NB4 (cell line): ENCODE measurements around the gene MRPS34.

ENCODE experiments used
- POLR2A ChIP-seq: IDR thresholded peaks from 2 replicates; pipeline ENCODE4 v1.6.1; 2011; ENCODE audit warnings: mild to moderate bottlenecking; ENCODE audit not compliant: insufficient read length; ENCODE audit errors: extremely low read depth
- TF ChIP-seq, protein P1 (sequence below): IDR thresholded peaks from one replicate; pipeline ENCODE4 v1.5.1; 2012; ENCODE audit warnings: low read depth, low read length

DNA sequence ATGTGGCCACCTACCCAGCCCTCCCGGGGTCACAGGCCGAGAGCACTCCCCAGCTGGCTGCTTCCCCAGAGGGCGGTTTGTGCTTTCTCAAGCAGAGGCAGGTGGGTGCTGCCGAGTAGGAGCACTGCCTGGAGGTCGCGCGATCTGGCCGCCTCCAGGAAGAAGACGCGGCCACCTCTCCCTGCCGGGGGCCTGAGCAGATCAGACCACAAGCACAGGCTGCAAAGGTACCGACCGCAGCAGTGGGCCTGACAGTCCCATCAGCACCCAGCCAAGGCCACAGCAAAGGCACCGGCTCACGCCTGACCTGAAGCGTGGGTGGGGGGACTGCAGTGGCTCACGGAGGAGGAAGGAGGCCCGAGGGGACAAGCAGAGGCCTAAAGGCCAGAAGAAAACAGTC is 35.8 kb upstream of the MRPS34 start:
- TF ChIP-seq, protein P1, sequence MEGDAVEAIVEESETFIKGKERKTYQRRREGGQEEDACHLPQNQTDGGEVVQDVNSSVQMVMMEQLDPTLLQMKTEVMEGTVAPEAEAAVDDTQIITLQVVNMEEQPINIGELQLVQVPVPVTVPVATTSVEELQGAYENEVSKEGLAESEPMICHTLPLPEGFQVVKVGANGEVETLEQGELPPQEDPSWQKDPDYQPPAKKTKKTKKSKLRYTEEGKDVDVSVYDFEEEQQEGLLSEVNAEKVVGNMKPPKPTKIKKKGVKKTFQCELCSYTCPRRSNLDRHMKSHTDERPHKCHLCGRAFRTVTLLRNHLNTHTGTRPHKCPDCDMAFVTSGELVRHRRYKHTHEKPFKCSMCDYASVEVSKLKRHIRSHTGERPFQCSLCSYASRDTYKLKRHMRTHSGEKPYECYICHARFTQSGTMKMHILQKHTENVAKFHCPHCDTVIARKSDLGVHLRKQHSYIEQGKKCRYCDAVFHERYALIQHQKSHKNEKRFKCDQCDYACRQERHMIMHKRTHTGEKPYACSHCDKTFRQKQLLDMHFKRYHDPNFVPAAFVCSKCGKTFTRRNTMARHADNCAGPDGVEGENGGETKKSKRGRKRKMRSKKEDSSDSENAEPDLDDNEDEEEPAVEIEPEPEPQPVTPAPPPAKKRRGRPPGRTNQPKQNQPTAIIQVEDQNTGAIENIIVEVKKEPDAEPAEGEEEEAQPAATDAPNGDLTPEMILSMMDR: no peak
- TF ChIP-seq POLR2A: no peak
